H9 (cell line): ENCODE results near the gene ARFGEF2. TPM values are rescaled to one million over a fixed set of nuclear protein-coding genes. Genes with fewer than 3 reads are reported as not detected.

Experiments
- DNase-seq: peaks from one replicate; pipeline ENCODE4 v3.0.0-alpha.2; 2017
- H2AFZ ChIP-seq: one replicate; pipeline ENCODE4 v1.6.1; 2013; ENCODE audit warnings: mild to moderate bottlenecking, low read length, control low read depth, moderate library complexity
- H2AK5ac ChIP-seq: 2 replicates; pipeline ENCODE4 v1.6.1; 2013; ENCODE audit warnings: low read length, control low read depth, mixed read lengths; ENCODE audit not compliant: insufficient read length
- H2BK120ac ChIP-seq: one replicate; pipeline ENCODE4 v1.6.1; 2013; ENCODE audit warnings: low read depth, mild to moderate bottlenecking, low read length, control low read depth, inconsistent platforms; ENCODE audit not compliant: poor library complexity, severe bottlenecking
- H2BK12ac ChIP-seq: 2 replicates; pipeline ENCODE4 v1.6.1; 2013; ENCODE audit warnings: low read length, control low read depth, mixed read lengths, low read depth; ENCODE audit not compliant: insufficient read length
- H2BK15ac ChIP-seq: 2 replicates; pipeline ENCODE4 v1.6.1; 2013; ENCODE audit warnings: low read depth, low read length, control low read depth
- H2BK20ac ChIP-seq: one replicate; pipeline ENCODE4 v1.6.1; 2013; ENCODE audit warnings: low read depth, mild to moderate bottlenecking, low read length, control low read depth, inconsistent platforms; ENCODE audit not compliant: poor library complexity, severe bottlenecking
- H2BK5ac ChIP-seq: 2 replicates; pipeline ENCODE4 v1.6.1; 2013; ENCODE audit warnings: low read length, control low read depth, mixed read lengths; ENCODE audit not compliant: insufficient read length
- H3K14ac ChIP-seq: 2 replicates; pipeline ENCODE4 v1.6.1; 2013; ENCODE audit warnings: low read length, control low read depth; ENCODE audit not compliant: insufficient read depth
- H3K18ac ChIP-seq: 2 replicates; pipeline ENCODE4 v1.6.1; 2013; ENCODE audit warnings: low read depth, mild to moderate bottlenecking, mixed read lengths, low read length, control low read depth; ENCODE audit not compliant: insufficient read length
- H3K23ac ChIP-seq: 2 replicates; pipeline ENCODE4 v1.6.1; 2013; ENCODE audit warnings: low read length, control low read depth, mixed read lengths, low read depth; ENCODE audit not compliant: insufficient read length
- H3K23me2 ChIP-seq: 2 replicates; pipeline ENCODE4 v1.6.1; 2013; ENCODE audit warnings: low read depth, mild to moderate bottlenecking, mixed read lengths, low read length, control low read depth; ENCODE audit not compliant: insufficient read length, poor library complexity, severe bottlenecking
- H3K27ac ChIP-seq: 2 replicates; pipeline ENCODE4 v1.5.1; 2013; ENCODE audit warnings: low read length, control low read depth, mixed read lengths, low read depth; ENCODE audit not compliant: insufficient read length
- H3K27me3 ChIP-seq: 2 replicates; pipeline ENCODE4 v1.6.1; 2013; ENCODE audit warnings: low read length, control low read depth, inconsistent platforms; ENCODE audit not compliant: insufficient read depth
- H3K4ac ChIP-seq: 2 replicates; pipeline ENCODE4 v1.6.1; 2013; ENCODE audit warnings: low read depth, mild to moderate bottlenecking, control low read depth, inconsistent platforms, low read length, moderate library complexity
- H3K4me1 ChIP-seq: 2 replicates; pipeline ENCODE4 v1.6.1; 2013; ENCODE audit warnings: low read length, control low read depth, inconsistent platforms; ENCODE audit not compliant: insufficient read depth
- H3K4me2 ChIP-seq: 2 replicates; pipeline ENCODE4 v1.6.1; 2013; ENCODE audit warnings: low read length, control low read depth, mixed read lengths; ENCODE audit not compliant: insufficient read length, insufficient read depth
- H3K56ac ChIP-seq: 2 replicates; pipeline ENCODE4 v1.6.1; 2013; ENCODE audit warnings: low read depth, mild to moderate bottlenecking, mixed read lengths, low read length, control low read depth; ENCODE audit not compliant: insufficient read length
- H3K79me1 ChIP-seq: 2 replicates; pipeline ENCODE4 v1.6.1; 2013; ENCODE audit warnings: low read depth, mild to moderate bottlenecking, moderate library complexity, low read length, control low read depth, inconsistent platforms; ENCODE audit not compliant: insufficient read depth, poor library complexity, severe bottlenecking
- H3K79me2 ChIP-seq: 2 replicates; pipeline ENCODE4 v1.6.1; 2013; ENCODE audit warnings: low read length, control low read depth, inconsistent platforms; ENCODE audit not compliant: insufficient read depth
- H3K9ac ChIP-seq: 2 replicates; pipeline ENCODE4 v1.6.1; 2013; ENCODE audit warnings: low read length, control low read depth, mixed read lengths; ENCODE audit not compliant: insufficient read length; ENCODE audit errors: extremely low read depth
- H3K9me3 ChIP-seq: one replicate; pipeline ENCODE4 v1.6.1; 2013; ENCODE audit warnings: low read depth, low read length, inconsistent platforms; ENCODE audit not compliant: control insufficient read depth
- H3T11ph ChIP-seq: one replicate; pipeline ENCODE4 v1.6.1; 2013; ENCODE audit warnings: mild to moderate bottlenecking, low read length, control low read depth, inconsistent platforms
- H4K20me1 ChIP-seq: one replicate; pipeline ENCODE4 v1.6.1; 2013; ENCODE audit not compliant: control insufficient read depth, insufficient read length, insufficient read depth
- H4K5ac ChIP-seq: 2 replicates; pipeline ENCODE4 v1.6.1; 2013; ENCODE audit warnings: low read depth, mild to moderate bottlenecking, mixed read lengths, low read length, control low read depth; ENCODE audit not compliant: insufficient read length
- H4K8ac ChIP-seq: replicated peaks from 2 replicates; pipeline ENCODE4 v1.6.1; 2013; ENCODE audit warnings: low read length, control low read depth, mixed read lengths, low read depth; ENCODE audit not compliant: insufficient read length
- H4K91ac ChIP-seq: 2 replicates; pipeline ENCODE4 v1.6.1; 2013; ENCODE audit warnings: low read depth, mild to moderate bottlenecking, moderate library complexity, mixed read lengths, low read length, control low read depth; ENCODE audit not compliant: insufficient read length
- H3K27ac Mint-ChIP-seq, 3 experiments: 2 replicates in 2 of 3; 3 replicates in 1 of 3; pipeline ENCODE4 v1.8.0; 2020 to 2021; ENCODE audit warnings: mixed read lengths in 3 of 3, mild to moderate bottlenecking in 1 of 3, moderate library complexity in 1 of 3
- H3K27me3 Mint-ChIP-seq: 2 replicates; pipeline ENCODE4 v1.8.0; 2021; ENCODE audit warnings: low read depth, mild to moderate bottlenecking, moderate library complexity, mixed read lengths
- H3K36me3 Mint-ChIP-seq, 3 experiments: 2 replicates in 2 of 3; 3 replicates in 1 of 3; pipeline ENCODE4 v1.8.0; 2020 to 2021; ENCODE audit warnings: low read depth in 3 of 3, mixed read lengths in 3 of 3; ENCODE audit not compliant: insufficient read depth in 1 of 3
- H3K4me1 Mint-ChIP-seq, 2 experiments: 2 replicates each; pipeline ENCODE4 v1.8.0; 2020; ENCODE audit warnings: mixed read lengths in 2 of 2
- H3K4me3 Mint-ChIP-seq, 2 experiments: 2 replicates in 1 of 2; 3 replicates in 1 of 2; pipeline ENCODE4 v1.8.0; 2020 to 2021; ENCODE audit warnings: mild to moderate bottlenecking in 2 of 2, mixed read lengths in 2 of 2, moderate library complexity in 1 of 2
- H3K9me3 Mint-ChIP-seq, 2 experiments: 2 replicates in 1 of 2; 3 replicates in 1 of 2; pipeline ENCODE4 v1.8.0; 2020; ENCODE audit warnings: mild to moderate bottlenecking in 2 of 2, mixed read lengths in 2 of 2, moderate library complexity in 1 of 2
- WGBS: extraction: QIAGEN DNeasy Blood & Tissue Kit; methylation state at CpG from one replicate; pipeline ENCODE4 v1.1.7; 2013; ENCODE audit warnings: missing lambda C conversion rate, low lambda C conversion rate, mixed read lengths; ENCODE audit not compliant: insufficient read length; ENCODE audit errors: extremely low coverage; 5-methylcytosine and 5-hydroxymethylcytosine counted together
- total RNA-seq: library from RNA; stranded (reverse); gene quantifications from 2 replicates; pipeline ENCODE4 v1.2.1, GENCODE V29; 2021
- TF ChIP-seq, protein P1 (sequence below): fragments of 200-600 bp; sonication (generic); conservative IDR thresholded peaks from 3 replicates; pipeline ENCODE4 v1.8.0; 2021; ENCODE audit warnings: antibody characterized with exemption, mild to moderate bottlenecking

Gene ARFGEF2
- total RNA-seq, 1 experiment from 2014 or later: 16.6 TPM

DNA sequence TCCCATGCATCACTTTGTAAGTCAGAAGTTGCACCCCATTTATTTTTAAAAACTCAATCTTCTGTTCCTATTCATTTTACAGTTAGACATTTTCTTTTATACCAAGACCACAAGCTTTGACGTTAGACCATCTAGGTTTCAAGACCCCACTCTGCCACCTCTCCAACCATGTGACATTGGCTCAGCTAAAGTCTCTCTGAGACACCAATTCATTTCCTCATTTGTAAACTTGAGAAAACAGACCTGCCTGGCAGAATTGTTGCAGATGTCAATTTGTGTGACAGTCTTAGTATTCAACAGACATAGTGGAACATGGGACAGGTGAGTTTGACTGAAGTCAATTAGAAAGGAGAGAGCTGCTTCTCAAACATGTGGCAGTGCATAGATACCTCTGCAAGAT is 69.0 kb downstream of the ARFGEF2 start:
- no peaks in the 10 kb centered on the region for H3K27me3 ChIP-seq
- H3K56ac ChIP-seq: no peak overlapping the region
- no peaks in the 10 kb centered on the region for H3K79me1 ChIP-seq
- H2BK20ac ChIP-seq: no peak overlapping the region
- DNase-seq: no peak
- H3K23ac ChIP-seq: no peak overlapping the region
- WGBS: no CpG with 5 or more reads among the region's 1 CpG
- Mint-ChIP-seq H3K27ac (no peak overlapping the region), H3K4me3 (no peak overlapping the region), H3K27me3 (no peaks in the 10 kb centered on the region), H3K9me3 (no peaks in the 10 kb centered on the region), H3K36me3 (peaks cover 22 to 88% (median 66%) of the 10 kb centered on the region in 3 experiments; a peak in 6 of 7 replicates), H3K4me1 (no peaks in the 10 kb centered on the region)
- no peaks in the 10 kb centered on the region for H3K23me2 ChIP-seq
- no peak overlapping the region for H2BK12ac ChIP-seq
- no peak overlapping the region for H3K9ac ChIP-seq
- H4K20me1 ChIP-seq: no peaks in the 10 kb centered on the region
- H4K5ac ChIP-seq: no peak overlapping the region
- no peak overlapping the region for H3K27ac ChIP-seq
- H4K8ac ChIP-seq: no peak overlapping the region
- no peak overlapping the region for H2BK120ac ChIP-seq
- no peaks in the 10 kb centered on the region for H3K9me3 ChIP-seq
- no peak overlapping the region for H2BK5ac ChIP-seq
- no peaks in the 10 kb centered on the region for H3K79me2 ChIP-seq
- H2AK5ac ChIP-seq: no peak overlapping the region
- no peak overlapping the region for H3K14ac ChIP-seq
- H3K4ac ChIP-seq: no peak overlapping the region
- no peak overlapping the region for H3K18ac ChIP-seq
- no peak overlapping the region for H2BK15ac ChIP-seq
- no peak overlapping the region for H3K4me2 ChIP-seq
- H3K4me1 ChIP-seq: no peaks in the 10 kb centered on the region
- H3T11ph ChIP-seq: no peak overlapping the region
- no peak overlapping the region for H2AFZ ChIP-seq
- TF ChIP-seq, protein P1, sequence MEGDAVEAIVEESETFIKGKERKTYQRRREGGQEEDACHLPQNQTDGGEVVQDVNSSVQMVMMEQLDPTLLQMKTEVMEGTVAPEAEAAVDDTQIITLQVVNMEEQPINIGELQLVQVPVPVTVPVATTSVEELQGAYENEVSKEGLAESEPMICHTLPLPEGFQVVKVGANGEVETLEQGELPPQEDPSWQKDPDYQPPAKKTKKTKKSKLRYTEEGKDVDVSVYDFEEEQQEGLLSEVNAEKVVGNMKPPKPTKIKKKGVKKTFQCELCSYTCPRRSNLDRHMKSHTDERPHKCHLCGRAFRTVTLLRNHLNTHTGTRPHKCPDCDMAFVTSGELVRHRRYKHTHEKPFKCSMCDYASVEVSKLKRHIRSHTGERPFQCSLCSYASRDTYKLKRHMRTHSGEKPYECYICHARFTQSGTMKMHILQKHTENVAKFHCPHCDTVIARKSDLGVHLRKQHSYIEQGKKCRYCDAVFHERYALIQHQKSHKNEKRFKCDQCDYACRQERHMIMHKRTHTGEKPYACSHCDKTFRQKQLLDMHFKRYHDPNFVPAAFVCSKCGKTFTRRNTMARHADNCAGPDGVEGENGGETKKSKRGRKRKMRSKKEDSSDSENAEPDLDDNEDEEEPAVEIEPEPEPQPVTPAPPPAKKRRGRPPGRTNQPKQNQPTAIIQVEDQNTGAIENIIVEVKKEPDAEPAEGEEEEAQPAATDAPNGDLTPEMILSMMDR: no peak
- H4K91ac ChIP-seq: no peak overlapping the region
